ENCODE results near the gene TMEM247.
A peak's percentile ranks its signal among the peaks of the same experiment; 100 is the strongest.
"Not testable (repeated sequence)": the region's sequence is repeated elsewhere in the genome, so short reads cannot be mapped to it uniquely, and the experiment has no call there.

Gene TMEM247

GRCh38 chr2:46459694-46460093 lies 19.7 kb upstream of the TMEM247 start:
- DNase-seq, result no peak

- no peak for DNase-seq
These were observed 19.0 kb upstream of the TMEM247 start for GRCh38 chr2:46460241-46460921.

GRCh38 chr2:46461011-46461674 lies 18.2 kb upstream of the TMEM247 start:
- peak; percentile 75 for DNase-seq

GRCh38 chr2:46461709-46462171 lies 17.6 kb upstream of the TMEM247 start:
- no peak for DNase-seq

GRCh38 chr2:46462936-46463335 lies 16.4 kb upstream of the TMEM247 start:
- DNase-seq, result no peak

GRCh38 chr2:46469116-46469515 lies 10.2 kb upstream of the TMEM247 start:
- no peak for DNase-seq

GRCh38 chr2:46469700-46470099 lies 9.7 kb upstream of the TMEM247 start:
- no peak for DNase-seq

GRCh38 chr2:46470114-46470628 lies 9.2 kb upstream of the TMEM247 start:
- no peak for DNase-seq

- DNase-seq, result no peak
These were observed 8.3 kb upstream of the TMEM247 start for GRCh38 chr2:46471019-46471583.

- no peak for DNase-seq
These were observed 7.7 kb upstream of the TMEM247 start for GRCh38 chr2:46471697-46472096.

GRCh38 chr2:46472165-46472564 lies 7.2 kb upstream of the TMEM247 start:
- not testable (repeated sequence) for DNase-seq

GRCh38 chr2:46477462-46477861 lies 1.9 kb upstream of the TMEM247 start:
- not testable (repeated sequence) for DNase-seq

- no peak for DNase-seq
These were observed 1.4 kb upstream of the TMEM247 start for GRCh38 chr2:46477925-46478324.

- no peak for DNase-seq
These were observed 1.2 kb downstream of the TMEM247 start for GRCh38 chr2:46480562-46480961.

GRCh38 chr2:46481198-46482193 lies 2.1 kb downstream of the TMEM247 start:
- no peak for DNase-seq

- no peak for DNase-seq
These were observed 3.1 kb downstream of the TMEM247 start for GRCh38 chr2:46482490-46482889.

- no peak for DNase-seq
These were observed 5.6 kb downstream of the TMEM247 start for GRCh38 chr2:46485002-46485401.

- DNase-seq, result no peak
These were observed 7.1 kb downstream of the TMEM247 start for GRCh38 chr2:46486436-46486835.

- DNase-seq, result no peak
These were observed 8.4 kb downstream of the TMEM247 start for GRCh38 chr2:46487667-46488335.

- no peak for DNase-seq
These were observed 9.0 kb downstream of the TMEM247 start for GRCh38 chr2:46488389-46488788.

GRCh38 chr2:46489423-46490174 lies 10.2 kb downstream of the TMEM247 start:
- DNase-seq, result no peak
